ENCODE data around the gene TIAM1.

The TIAM1 gene

GRCh38 chr21:31295676-31296075 is 48.4 kb downstream of the TIAM1 start:
- TF ChIP-seq ZNF274 (IDR thresholded peaks at IDR 0.05; ENCODE audit: low read depth, low read length) = no peak
- H3K4me3 ChIP-seq (ENCODE audit: low read length) = no peak overlapping the region

- TF ChIP-seq ZNF274 (IDR thresholded peaks at IDR 0.05; ENCODE audit: low read depth, low read length) = no peak
- no peak overlapping the region for H3K4me3 ChIP-seq (ENCODE audit: low read length)
Observed at GRCh38 chr21:31294691-31295090, 49.4 kb downstream of the TIAM1 start.

GRCh38 chr21:31293986-31294385 is 50.1 kb downstream of the TIAM1 start:
- TF ChIP-seq ZNF274 (IDR thresholded peaks at IDR 0.05; ENCODE audit: low read depth, low read length) = no peak
- H3K4me3 ChIP-seq (ENCODE audit: low read length) = no peak overlapping the region

GRCh38 chr21:31290765-31291164 is 53.3 kb downstream of the TIAM1 start:
- no peak for TF ChIP-seq ZNF274 (IDR thresholded peaks at IDR 0.05; ENCODE audit: low read depth, low read length)
- no peak overlapping the region for H3K4me3 ChIP-seq (ENCODE audit: low read length)

GRCh38 chr21:31289702-31290101 is 54.4 kb downstream of the TIAM1 start:
- H3K4me3 ChIP-seq (ENCODE audit: low read length) = no peak overlapping the region
- no peak for TF ChIP-seq ZNF274 (IDR thresholded peaks at IDR 0.05; ENCODE audit: low read depth, low read length)

- H3K4me3 ChIP-seq (ENCODE audit: low read length) = no peak overlapping the region
- no peak for TF ChIP-seq ZNF274 (IDR thresholded peaks at IDR 0.05; ENCODE audit: low read depth, low read length)
Observed at GRCh38 chr21:31288191-31288590, 55.9 kb downstream of the TIAM1 start.

GRCh38 chr21:31287201-31287600 is 56.9 kb downstream of the TIAM1 start:
- no peak overlapping the region for H3K4me3 ChIP-seq (ENCODE audit: low read length)
- TF ChIP-seq ZNF274 (IDR thresholded peaks at IDR 0.05; ENCODE audit: low read depth, low read length) = no peak

GRCh38 chr21:31286621-31287020 is 57.4 kb downstream of the TIAM1 start:
- H3K4me3 ChIP-seq (ENCODE audit: low read length) = no peak overlapping the region
- no peak for TF ChIP-seq ZNF274 (IDR thresholded peaks at IDR 0.05; ENCODE audit: low read depth, low read length)

- TF ChIP-seq ZNF274 (IDR thresholded peaks at IDR 0.05; ENCODE audit: low read depth, low read length) = no peak
- H3K4me3 ChIP-seq (ENCODE audit: low read length) = no peak overlapping the region
Observed at GRCh38 chr21:31284797-31285397, 59.2 kb downstream of the TIAM1 start.

- TF ChIP-seq ZNF274 (IDR thresholded peaks at IDR 0.05; ENCODE audit: low read depth, low read length) = no peak
- H3K4me3 ChIP-seq (ENCODE audit: low read length) = no peak overlapping the region
Observed at GRCh38 chr21:31283025-31283424, 61.0 kb downstream of the TIAM1 start.

GRCh38 chr21:31282095-31282709 is 61.9 kb downstream of the TIAM1 start:
- TF ChIP-seq ZNF274 (IDR thresholded peaks at IDR 0.05; ENCODE audit: low read depth, low read length) = no peak
- no peak overlapping the region for H3K4me3 ChIP-seq (ENCODE audit: low read length)

- no peak for TF ChIP-seq ZNF274 (IDR thresholded peaks at IDR 0.05; ENCODE audit: low read depth, low read length)
- no peak overlapping the region for H3K4me3 ChIP-seq (ENCODE audit: low read length)
Observed at GRCh38 chr21:31281561-31281960, 62.5 kb downstream of the TIAM1 start.

GRCh38 chr21:31279986-31280385 is 64.1 kb downstream of the TIAM1 start:
- no peak overlapping the region for H3K4me3 ChIP-seq (ENCODE audit: low read length)
- TF ChIP-seq ZNF274 (IDR thresholded peaks at IDR 0.05; ENCODE audit: low read depth, low read length) = no peak

- no peak overlapping the region for H3K4me3 ChIP-seq (ENCODE audit: low read length)
- TF ChIP-seq ZNF274 (IDR thresholded peaks at IDR 0.05; ENCODE audit: low read depth, low read length) = no peak
Observed at GRCh38 chr21:31279214-31279613, 64.8 kb downstream of the TIAM1 start.

GRCh38 chr21:31278511-31279130 is 65.4 kb downstream of the TIAM1 start:
- H3K4me3 ChIP-seq (ENCODE audit: low read length) = no peak overlapping the region
- no peak for TF ChIP-seq ZNF274 (IDR thresholded peaks at IDR 0.05; ENCODE audit: low read depth, low read length)
